Natural killer cell (primary cell): Measurements from ENCODE around the gene NKX1-1. TPM values are rescaled to one million over a fixed set of nuclear protein-coding genes. Genes with fewer than 3 reads are reported as not detected.

Source experiments
- ATAC-seq, 3 donors: fragments of 150-1000 bp in 2 of 3; fragments of 200-7000 bp in 1 of 3; cut with Tn5 transposase; 1 replicate in 1 of 3; 2 replicates in 2 of 3; pipeline ENCODE4 v1.10.0; 2021; ENCODE audit warnings: mild to moderate bottlenecking in 2 of 3, moderate library complexity in 2 of 3
- DNase-seq, 2 donors: peaks; one replicate each; pipeline versions ENCODE4 v3.0.0 to v3.0.0-alpha.2; 2013 to 2021; ENCODE audit warnings: mixed read lengths in 1 of 2
- H3K27ac ChIP-seq: one replicate; pipeline ENCODE4 v1.5.1; 2013; ENCODE audit warnings: mild to moderate bottlenecking, low read length
- H3K27me3 ChIP-seq: one replicate; pipeline ENCODE4 v1.6.1; 2013; ENCODE audit warnings: low read length; ENCODE audit not compliant: control insufficient read depth, insufficient read depth
- H3K36me3 ChIP-seq: one replicate; pipeline ENCODE4 v1.6.1; 2013; ENCODE audit warnings: low read length; ENCODE audit not compliant: control insufficient read depth, insufficient read depth
- H3K4me1 ChIP-seq: one replicate; pipeline ENCODE4 v1.6.1; 2013; ENCODE audit warnings: low read length; ENCODE audit not compliant: control insufficient read depth, insufficient read depth
- H3K4me3 ChIP-seq: one replicate; pipeline ENCODE4 v1.5.1; 2013; ENCODE audit warnings: low read length
- H3K9me3 ChIP-seq: one replicate; pipeline ENCODE4 v1.6.1; 2013; ENCODE audit warnings: low read length; ENCODE audit not compliant: control insufficient read depth, insufficient read depth
- H3K27ac Mint-ChIP-seq, 2 donors: one replicate each; pipeline ENCODE4 v1.8.0; 2022; ENCODE audit warnings: mild to moderate bottlenecking in 2 of 2, mixed read lengths in 2 of 2, moderate library complexity in 1 of 2
- H3K27me3 Mint-ChIP-seq, 2 donors: one replicate each; pipeline ENCODE4 v1.8.0; 2022; ENCODE audit warnings: low read depth in 2 of 2, mixed read lengths in 2 of 2
- H3K36me3 Mint-ChIP-seq: one replicate; pipeline ENCODE4 v1.8.0; 2022; ENCODE audit warnings: mixed read lengths
- H3K4me1 Mint-ChIP-seq, 2 donors: one replicate each; pipeline ENCODE4 v1.8.0; 2022; ENCODE audit warnings: mixed read lengths in 2 of 2
- H3K4me3 Mint-ChIP-seq: one replicate; pipeline ENCODE4 v1.8.0; 2022; ENCODE audit warnings: mild to moderate bottlenecking, moderate library complexity, mixed read lengths
- H3K9me3 Mint-ChIP-seq, 2 donors: one replicate each; pipeline ENCODE4 v1.8.0; 2022; ENCODE audit warnings: mixed read lengths in 2 of 2
- CTCF ChIP-seq: fragments of 200-600 bp; IDR thresholded peaks from one replicate; pipeline ENCODE4 v1.8.0; 2022; ENCODE audit warnings: antibody characterized with exemption
- WGBS: methylation state at CpG from one replicate; pipeline ENCODE4 v1.1.7; 2013; ENCODE audit warnings: missing lambda C conversion rate; ENCODE audit not compliant: insufficient coverage; 5-methylcytosine and 5-hydroxymethylcytosine counted together
- intact Hi-C: fragments of 100-400 bp; cut with micrococcal nuclease; formaldehyde crosslinking; loops from one replicate; pipeline ENCODE4 v1.14.2; 2022
- total RNA-seq, 4 donors: library from RNA; stranded (reverse); fragments of 120-200 nt in 1 of 4; gene quantifications; one replicate each; pipeline versions ENCODE4 v1.2.3 to v1.2.4, GENCODE V29; 2013 to 2022

Gene NKX1-1
- total RNA-seq, 3 donors from 2014 or later (not counting 1 experiment from before 2014, with no cell fraction given): not detected

- Mint-ChIP-seq H3K4me3 (no peak overlapping the region), H3K27ac (no peak overlapping the region), H3K4me1 (no peaks in the 10 kb centered on the region), H3K9me3 (no peaks in the 10 kb centered on the region), H3K36me3 (no peaks in the 10 kb centered on the region), H3K27me3 (peaks cover 7 to 29% of the 10 kb centered on the region in 2 donors)
- no peak for DNase-seq
- no peak for TF ChIP-seq CTCF
- no peak for ATAC-seq
- H3K36me3 ChIP-seq: no peaks in the 10 kb centered on the region
- no peaks in the 10 kb centered on the region for H3K4me1 ChIP-seq
- intact Hi-C loops: no loop called here
- no peak overlapping the region for H3K27ac ChIP-seq
- peaks cover 7% of the 10 kb centered on the region for H3K27me3 ChIP-seq
- no peaks in the 10 kb centered on the region for H3K9me3 ChIP-seq
- no peak overlapping the region for H3K4me3 ChIP-seq
- WGBS: 78% methylated on average over 7 of the region's 7 CpGs
These were observed 10.7 kb upstream of the NKX1-1 start for GRCh38 chr4:1416948-1417260.

- DNase-seq (no peak), ATAC-seq (no peak)
- H3K27me3 Mint-ChIP-seq: peaks cover 7 to 32% of the 10 kb centered on the region in 2 donors
- no peaks in the 10 kb centered on the region for H3K4me1 ChIP-seq
- no peaks in the 10 kb centered on the region for H3K9me3 Mint-ChIP-seq
- peaks cover 9% of the 10 kb centered on the region for H3K27me3 ChIP-seq
- H3K4me1 Mint-ChIP-seq: no peaks in the 10 kb centered on the region
- 64% methylated on average over 27 of the region's 27 CpGs for WGBS
- H3K27ac ChIP-seq: no peak overlapping the region
- no peaks in the 10 kb centered on the region for H3K9me3 ChIP-seq
- no peak overlapping the region for H3K4me3 ChIP-seq
- no peaks in the 10 kb centered on the region for H3K36me3 ChIP-seq
- no peak overlapping the region for H3K4me3 Mint-ChIP-seq
- H3K36me3 Mint-ChIP-seq: no peaks in the 10 kb centered on the region
- no peak for TF ChIP-seq CTCF
- H3K27ac Mint-ChIP-seq: no peak overlapping the region
- intact Hi-C loops: no loop called here
These were observed 10.1 kb upstream of the NKX1-1 start for GRCh38 chr4:1416051-1416947.

- Mint-ChIP-seq H3K4me1 (no peaks in the 10 kb centered on the region), H3K36me3 (no peaks in the 10 kb centered on the region), H3K27ac (no peak overlapping the region), H3K4me3 (no peak overlapping the region), H3K27me3 (peaks cover 7 to 30% of the 10 kb centered on the region in 2 donors), H3K9me3 (no peaks in the 10 kb centered on the region)
- ATAC-seq (no peak), DNase-seq (no peak)
- Histone ChIP-seq H3K9me3 (no peaks in the 10 kb centered on the region), H3K27ac (no peak overlapping the region), H3K36me3 (no peaks in the 10 kb centered on the region), H3K4me3 (no peak overlapping the region), H3K4me1 (no peaks in the 10 kb centered on the region), H3K27me3 (peaks cover 9% of the 10 kb centered on the region)
- WGBS: 74% methylated on average over 11 of the region's 13 CpGs
- no peak for TF ChIP-seq CTCF
- intact Hi-C loops: no loop called here
These were observed 9.4 kb upstream of the NKX1-1 start for GRCh38 chr4:1415681-1415981.
